Fibroblast of the aortic adventitia (primary cell): ENCODE data around the gene RAP1GAP. TPM values are rescaled to one million over a fixed set of nuclear protein-coding genes. Genes with fewer than 3 reads are reported as not detected.

Source experiments
- DNase-seq: peaks from one replicate; pipeline ENCODE4 v3.0.0-alpha.2; 2010; ENCODE audit warnings: low read depth
- H3K4me3 ChIP-seq: 2 replicates; pipeline ENCODE4 v1.5.1; 2011; ENCODE audit warnings: low read depth, mild to moderate bottlenecking, control low read depth, low read length, moderate library complexity
- total RNA-seq: library from RNA; depleted of rRNA; stranded (reverse); fragments of >200 nt; gene quantifications from 2 replicates; pipeline ENCODE4 v1.2.3, GENCODE V29; 2012; ENCODE audit warnings: low replicate concordance
- TF ChIP-seq, protein P1 (sequence below): IDR thresholded peaks from 2 replicates; pipeline ENCODE4 v1.5.1; 2011; ENCODE audit warnings: mild to moderate bottlenecking, low read length, control low read depth, inconsistent platforms; ENCODE audit not compliant: insufficient read depth

Gene RAP1GAP
- total RNA-seq, 1 donor: 0.09 TPM

DNA sequence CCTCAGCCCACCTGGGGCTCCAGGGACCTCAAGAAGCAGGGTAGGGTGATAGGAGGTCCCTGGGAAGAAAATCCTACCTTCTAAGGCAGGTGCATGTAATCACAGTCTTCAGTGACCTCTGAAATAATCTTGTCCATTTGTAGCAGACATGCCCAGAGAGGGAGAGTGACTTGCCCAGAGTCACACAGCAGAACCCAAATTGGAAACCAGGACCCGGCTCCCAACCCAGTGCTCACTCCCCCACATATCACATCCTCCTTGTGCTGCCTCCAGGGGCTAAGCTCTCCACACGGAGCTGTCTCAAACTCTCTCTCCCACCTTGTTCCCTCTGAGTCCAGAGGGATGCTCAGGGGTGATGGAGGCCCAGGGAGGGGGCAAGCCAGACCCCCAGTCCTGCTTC lies 72.5 kb downstream of the RAP1GAP start:
- TF ChIP-seq, protein P1, sequence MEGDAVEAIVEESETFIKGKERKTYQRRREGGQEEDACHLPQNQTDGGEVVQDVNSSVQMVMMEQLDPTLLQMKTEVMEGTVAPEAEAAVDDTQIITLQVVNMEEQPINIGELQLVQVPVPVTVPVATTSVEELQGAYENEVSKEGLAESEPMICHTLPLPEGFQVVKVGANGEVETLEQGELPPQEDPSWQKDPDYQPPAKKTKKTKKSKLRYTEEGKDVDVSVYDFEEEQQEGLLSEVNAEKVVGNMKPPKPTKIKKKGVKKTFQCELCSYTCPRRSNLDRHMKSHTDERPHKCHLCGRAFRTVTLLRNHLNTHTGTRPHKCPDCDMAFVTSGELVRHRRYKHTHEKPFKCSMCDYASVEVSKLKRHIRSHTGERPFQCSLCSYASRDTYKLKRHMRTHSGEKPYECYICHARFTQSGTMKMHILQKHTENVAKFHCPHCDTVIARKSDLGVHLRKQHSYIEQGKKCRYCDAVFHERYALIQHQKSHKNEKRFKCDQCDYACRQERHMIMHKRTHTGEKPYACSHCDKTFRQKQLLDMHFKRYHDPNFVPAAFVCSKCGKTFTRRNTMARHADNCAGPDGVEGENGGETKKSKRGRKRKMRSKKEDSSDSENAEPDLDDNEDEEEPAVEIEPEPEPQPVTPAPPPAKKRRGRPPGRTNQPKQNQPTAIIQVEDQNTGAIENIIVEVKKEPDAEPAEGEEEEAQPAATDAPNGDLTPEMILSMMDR: no peak
- no peak for DNase-seq
- no peak overlapping the region for H3K4me3 ChIP-seq

DNA sequence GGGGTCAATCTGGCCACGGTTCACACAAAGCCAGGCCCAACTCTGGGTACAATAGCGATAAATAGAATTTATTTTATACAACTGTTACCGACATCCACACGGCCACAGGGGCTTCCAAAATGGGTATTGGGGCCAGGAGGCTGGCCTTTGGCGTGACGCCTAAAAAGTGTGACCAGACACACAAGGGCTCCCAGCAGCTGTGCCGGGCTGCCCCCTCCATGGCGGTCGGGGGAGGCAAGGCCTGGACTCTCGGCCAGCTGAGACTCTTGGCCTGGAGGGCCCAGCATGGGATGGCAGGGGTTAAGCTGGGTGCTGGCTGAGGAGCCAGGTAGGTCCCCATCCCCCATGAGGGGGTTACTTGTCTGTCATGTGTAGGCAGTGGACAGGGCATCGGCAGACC lies 73.0 kb downstream of the RAP1GAP start:
- DNase-seq: no peak
- TF ChIP-seq, protein P1: no peak
- no peak overlapping the region for H3K4me3 ChIP-seq

DNA sequence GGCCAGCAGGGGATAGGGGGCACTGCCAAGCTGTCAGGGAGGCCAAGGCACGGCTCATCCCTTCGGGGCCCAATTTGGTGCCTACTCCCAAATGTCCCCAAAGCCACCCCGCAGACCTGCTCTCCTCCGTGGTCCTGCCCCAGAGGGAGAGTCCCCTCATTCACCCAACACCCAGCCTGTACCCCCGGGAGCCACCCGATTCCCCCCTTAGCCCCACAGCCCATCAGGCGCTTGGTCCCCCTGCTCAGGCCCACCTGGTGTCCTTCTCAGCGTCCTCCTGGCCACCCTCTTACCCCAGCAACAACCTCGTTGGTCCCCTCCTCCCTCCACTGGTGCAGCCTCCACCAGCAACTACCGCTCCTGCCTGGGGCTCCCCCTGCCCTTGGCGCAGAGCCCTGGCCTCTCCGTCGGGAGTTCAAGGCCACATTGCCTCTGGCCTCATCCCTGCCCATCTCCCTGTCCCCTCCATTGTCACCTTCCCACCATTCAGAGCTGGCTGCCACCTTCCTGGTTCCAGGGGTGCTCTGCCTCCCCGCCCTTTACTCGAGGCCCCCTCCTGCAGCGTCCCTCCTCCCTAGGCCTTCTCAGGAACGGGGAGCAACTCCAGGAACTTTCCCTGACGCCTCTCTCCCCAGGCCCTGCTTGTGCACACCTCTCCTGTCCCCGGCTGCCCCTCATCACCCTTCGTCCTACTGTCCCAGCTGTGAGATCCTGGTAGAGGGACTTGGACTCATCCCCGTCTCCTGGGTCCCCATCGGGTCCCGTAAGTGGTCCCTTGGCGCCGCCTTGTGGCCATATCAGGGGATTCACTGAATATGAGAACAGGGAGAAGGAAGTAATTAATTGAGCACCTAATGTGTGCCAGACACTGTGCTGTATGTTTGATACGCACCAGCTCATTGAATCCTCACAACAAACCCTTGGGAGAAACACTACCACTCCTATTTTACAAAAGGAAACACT lies 73.9 kb downstream of the RAP1GAP start:
- peak; percentile 55 for DNase-seq
- H3K4me3 ChIP-seq: no peak overlapping the region
- TF ChIP-seq, protein P1: peak; percentile 87

DNA sequence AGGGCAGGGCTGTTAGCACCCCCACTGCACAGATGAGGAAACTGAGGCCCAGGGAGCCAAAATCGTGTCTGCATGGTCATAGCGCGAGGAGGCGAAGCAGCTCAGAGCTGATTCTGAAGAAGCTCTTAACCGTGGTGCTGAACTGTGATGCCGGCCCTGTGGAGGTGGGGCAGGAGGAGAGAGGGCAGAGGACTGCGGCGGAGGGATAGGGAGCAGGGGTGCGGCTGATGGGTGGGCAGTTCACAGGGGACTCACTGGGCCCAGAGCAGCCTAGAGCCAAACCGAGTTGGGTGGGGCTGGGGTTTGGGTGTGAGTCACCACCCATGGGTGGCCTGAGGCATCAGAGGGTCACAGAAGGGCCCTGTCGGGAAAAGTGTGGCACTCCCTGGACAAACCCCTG lies 74.7 kb downstream of the RAP1GAP start:
- no peak for DNase-seq

DNA sequence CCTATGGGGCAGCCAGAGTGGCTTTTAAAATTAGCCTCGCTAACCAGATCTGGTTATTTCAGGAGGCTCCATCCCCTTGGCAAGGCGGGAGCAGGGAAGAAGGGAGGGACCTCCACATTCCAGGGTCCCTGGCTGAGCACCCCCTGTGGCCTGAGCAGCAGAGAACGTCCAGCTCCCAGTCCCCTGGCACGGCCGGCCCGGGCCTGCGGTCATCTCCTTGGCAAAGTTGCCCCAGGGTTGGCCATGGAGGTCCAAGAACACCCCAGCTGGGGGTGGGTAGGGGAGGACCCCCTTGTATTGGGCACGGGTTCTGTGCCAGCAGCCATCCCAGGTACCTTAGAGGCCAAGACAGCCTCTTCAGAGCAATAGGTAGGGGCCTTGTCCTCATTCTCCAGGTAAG lies 75.9 kb downstream of the RAP1GAP start:
- no peak overlapping the region for H3K4me3 ChIP-seq
- TF ChIP-seq, protein P1: no peak
- no peak for DNase-seq

More for the DNA sequence above, 74.7 kb downstream of the RAP1GAP start:
- TF ChIP-seq, protein P1: no peak
- H3K4me3 ChIP-seq: no peak overlapping the region

DNA sequence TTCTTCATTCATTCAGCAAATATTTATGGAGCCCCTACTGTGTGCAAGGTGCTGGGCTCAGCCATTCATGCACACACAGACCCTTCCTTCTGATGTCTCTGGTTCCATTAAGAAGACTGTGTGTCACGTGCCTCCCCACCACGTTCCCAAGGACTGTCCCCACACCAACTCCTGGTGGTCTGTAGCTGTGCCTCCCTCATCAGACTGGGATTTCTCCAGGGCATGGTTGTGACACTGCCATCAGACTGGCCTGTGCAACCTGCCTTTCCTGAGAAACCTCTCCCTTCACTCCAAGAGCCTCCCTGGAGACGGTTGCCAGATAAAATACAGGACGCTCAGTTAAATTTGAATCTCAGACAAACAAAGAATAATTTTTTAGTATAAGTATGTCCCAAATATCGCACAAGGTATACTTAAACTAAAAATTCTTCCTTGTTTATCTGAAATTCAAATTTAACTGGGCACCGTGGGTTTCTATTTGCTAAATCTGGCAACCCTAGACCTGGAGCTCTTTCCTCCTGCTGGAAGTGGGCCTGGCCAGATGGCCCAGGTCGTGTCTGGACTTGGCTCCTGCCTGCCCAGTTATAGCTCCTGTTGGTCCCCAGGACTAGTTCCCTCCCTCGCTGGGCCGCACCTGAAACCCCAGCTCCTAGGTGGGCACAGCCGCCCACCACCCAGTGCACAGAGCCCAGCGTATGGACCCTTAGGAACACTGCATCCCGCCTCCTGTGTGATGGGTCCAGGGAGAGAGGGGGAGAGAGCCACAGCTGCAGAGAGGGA lies 76.9 kb downstream of the RAP1GAP start:
- no peak for DNase-seq
- TF ChIP-seq, protein P1: no peak

More for the DNA sequence above, 76.9 kb downstream of the RAP1GAP start:
- no peak overlapping the region for H3K4me3 ChIP-seq
